Subcutaneous abdominal adipose tissue (tissue), 5 donors: ENCODE data around the gene DOCK11.

Experiments
- H3K27ac ChIP-seq: one replicate; pipeline ENCODE4 v1.7.0; 2013; ENCODE audit warnings: low read depth, mild to moderate bottlenecking, inconsistent platforms, low read length, moderate library complexity
- H3K27me3 ChIP-seq, 5 donors: one replicate each; pipeline ENCODE4 v1.7.0; 2013; ENCODE audit warnings: low read length in 5 of 5, inconsistent platforms in 1 of 5; ENCODE audit not compliant: control insufficient read depth in 5 of 5, insufficient read depth in 4 of 5
- H3K36me3 ChIP-seq, 5 donors: one replicate each; pipeline ENCODE4 v1.7.0; 2013; ENCODE audit warnings: low read length in 5 of 5; ENCODE audit not compliant: control insufficient read depth in 5 of 5, insufficient read depth in 5 of 5
- H3K4me1 ChIP-seq, 5 donors: one replicate each; pipeline ENCODE4 v1.7.0; 2013; ENCODE audit warnings: low read length in 5 of 5, mild to moderate bottlenecking in 3 of 5, moderate library complexity in 1 of 5; ENCODE audit not compliant: control insufficient read depth in 5 of 5, insufficient read depth in 5 of 5
- H3K4me3 ChIP-seq, 5 donors: one replicate each; pipeline ENCODE4 v1.7.0; 2013; ENCODE audit warnings: low read length in 5 of 5, low read depth in 1 of 5
- H3K9ac ChIP-seq, 5 donors: one replicate each; pipeline ENCODE4 v1.7.0; 2013; ENCODE audit warnings: low read length in 5 of 5, mild to moderate bottlenecking in 4 of 5, moderate library complexity in 3 of 5
- H3K9me3 ChIP-seq, 5 donors: one replicate each; pipeline ENCODE4 v1.7.0; 2013; ENCODE audit warnings: low read length in 5 of 5; ENCODE audit not compliant: control insufficient read depth in 5 of 5
- donor health status: healthy.
- donor health status: healthy.
- donor health status: healthy.
- donor health status: healthy.
- donor health status: healthy.

Gene DOCK11

GRCh38 chrX:118525174-118525730, 29.6 kb downstream of the DOCK11 start:
- peaks cover 0 to 33% (median 21%) of the 10 kb centered on the region in 5 donors for H3K4me1 ChIP-seq
- peaks cover 0 to 3% (median 0%) of the 10 kb centered on the region in 5 donors for H3K27me3 ChIP-seq
- H3K9ac ChIP-seq, result no peak overlapping the region
- no peaks in the 10 kb centered on the region for H3K36me3 ChIP-seq
- H3K4me3 ChIP-seq, result no peak overlapping the region
- no peaks in the 10 kb centered on the region for H3K9me3 ChIP-seq
- H3K27ac ChIP-seq, result peak overlapping the region; percentile 75

- Histone ChIP-seq H3K36me3 (no peaks in the 10 kb centered on the region), H3K27ac (peak overlapping the region; percentile 75), H3K9ac (peak overlapping the region in 2 of 5 donors; percentile 27 to 32), H3K9me3 (no peaks in the 10 kb centered on the region), H3K27me3 (peaks cover 0 to 3% (median 0%) of the 10 kb centered on the region in 5 donors), H3K4me3 (no peak overlapping the region), H3K4me1 (peaks cover 0 to 27% (median 22%) of the 10 kb centered on the region in 5 donors)
Observed at GRCh38 chrX:118526149-118526548, 30.5 kb downstream of the DOCK11 start.

- H3K4me3 ChIP-seq, result peak overlapping the region in 1 of 5 donors; percentile 7
- H3K36me3 ChIP-seq, result no peaks in the 10 kb centered on the region
- no peaks in the 10 kb centered on the region for H3K27me3 ChIP-seq
- peaks cover 0 to 14% (median 9%) of the 10 kb centered on the region in 5 donors for H3K4me1 ChIP-seq
- H3K27ac ChIP-seq, result peak overlapping the region; percentile 25
- no peak overlapping the region for H3K9ac ChIP-seq
- no peaks in the 10 kb centered on the region for H3K9me3 ChIP-seq
Observed at GRCh38 chrX:118528071-118528737, 32.6 kb downstream of the DOCK11 start.

- peak overlapping the region; percentile 27 for H3K27ac ChIP-seq
- no peak overlapping the region for H3K4me3 ChIP-seq
- no peaks in the 10 kb centered on the region for H3K9me3 ChIP-seq
- no peaks in the 10 kb centered on the region for H3K27me3 ChIP-seq
- H3K36me3 ChIP-seq, result no peaks in the 10 kb centered on the region
- H3K4me1 ChIP-seq, result peaks cover 0 to 14% (median 13%) of the 10 kb centered on the region in 5 donors
- no peak overlapping the region for H3K9ac ChIP-seq
Observed at GRCh38 chrX:118530219-118530911, 34.8 kb downstream of the DOCK11 start.

- Histone ChIP-seq H3K9ac (no peak overlapping the region), H3K27ac (no peak overlapping the region), H3K4me1 (peaks cover 0 to 28% (median 21%) of the 10 kb centered on the region in 5 donors), H3K4me3 (no peak overlapping the region), H3K36me3 (no peaks in the 10 kb centered on the region), H3K9me3 (peaks cover 0 to under 1% (median 0%) of the 10 kb centered on the region in 5 donors), H3K27me3 (no peaks in the 10 kb centered on the region)
Observed at GRCh38 chrX:118534716-118535493, 39.3 kb downstream of the DOCK11 start.

GRCh38 chrX:118536204-118536603, 40.6 kb downstream of the DOCK11 start:
- H3K4me3 ChIP-seq, result no peak overlapping the region
- H3K27ac ChIP-seq, result no peak overlapping the region
- peaks cover 0 to 22% (median 15%) of the 10 kb centered on the region in 5 donors for H3K4me1 ChIP-seq

GRCh38 chrX:118536687-118537461, 41.3 kb downstream of the DOCK11 start:
- peak overlapping the region; percentile 63 for H3K27ac ChIP-seq
- H3K27me3 ChIP-seq, result peaks cover 0 to 3% (median 0%) of the 10 kb centered on the region in 5 donors
- H3K9me3 ChIP-seq, result peaks cover 0 to 4% (median 0%) of the 10 kb centered on the region in 5 donors
- H3K36me3 ChIP-seq, result no peaks in the 10 kb centered on the region
- peak overlapping the region in 1 of 5 donors; percentile 4 for H3K4me3 ChIP-seq
- H3K4me1 ChIP-seq, result peaks cover 0 to 22% (median 15%) of the 10 kb centered on the region in 5 donors
- no peak overlapping the region for H3K9ac ChIP-seq

More at GRCh38 chrX:118536204-118536603, 40.6 kb downstream of the DOCK11 start:
- peaks cover 0 to 4% (median 0%) of the 10 kb centered on the region in 5 donors for H3K9me3 ChIP-seq
- no peaks in the 10 kb centered on the region for H3K27me3 ChIP-seq
- H3K36me3 ChIP-seq, result no peaks in the 10 kb centered on the region
- H3K9ac ChIP-seq, result no peak overlapping the region

GRCh38 chrX:118538386-118538785, 42.8 kb downstream of the DOCK11 start:
- Histone ChIP-seq H3K27ac (peak overlapping the region; percentile 63), H3K4me3 (no peak overlapping the region), H3K9ac (peak overlapping the region in 1 of 5 donors; percentile 18), H3K9me3 (peaks cover 0 to 4% (median 0%) of the 10 kb centered on the region in 5 donors), H3K27me3 (peaks cover 0 to 3% (median 0%) of the 10 kb centered on the region in 5 donors), H3K36me3 (peaks cover 0 to 3% (median 0%) of the 10 kb centered on the region in 5 donors), H3K4me1 (peaks cover 0 to 22% (median 15%) of the 10 kb centered on the region in 5 donors)

GRCh38 chrX:118540342-118540741, 44.7 kb downstream of the DOCK11 start:
- no peak overlapping the region for H3K9ac ChIP-seq
- H3K4me3 ChIP-seq, result no peak overlapping the region
- H3K27me3 ChIP-seq, result peaks cover 0 to 3% (median 0%) of the 10 kb centered on the region in 5 donors
- H3K4me1 ChIP-seq, result peaks cover 0 to 22% (median 15%) of the 10 kb centered on the region in 5 donors
- H3K9me3 ChIP-seq, result peaks cover 0 to 4% (median 0%) of the 10 kb centered on the region in 5 donors
- H3K27ac ChIP-seq, result no peak overlapping the region
- H3K36me3 ChIP-seq, result peaks cover 0 to 5% (median 0%) of the 10 kb centered on the region in 5 donors
